ENCODE data around the gene ADRA2C. TPM values are rescaled to one million over a fixed set of nuclear protein-coding genes. Genes with fewer than 3 reads are reported as not detected.

Gene ADRA2C
- polyA plus RNA-seq, 2 of the 4 experiments (the other 2 are of a cell fraction): 1.9 to 4.1 TPM

- POLR2A ChIA-PET: no interaction called here
- no peak for ATAC-seq
- Histone ChIP-seq H3K4me3 (no peak overlapping the region), H3K4me1 (no peaks in the 10 kb centered on the region; the same call in 2 of the 3 replicates), H3K27ac (no peak overlapping the region), H3K4me2 (no peak overlapping the region), H3K9me3 (peaks cover 11% of the 10 kb centered on the region; the same call in 2 of the 3 replicates)
- no peak for FAIRE-seq
- TF ChIP-seq GATA3 (IDR thresholded peaks at IDR 0.05; ENCODE audit: borderline replicate concordance): no peak
- DNase-seq (ENCODE audit: low read depth in 1 of 2, low spot score in 1 of 2): no peak
- WGBS (ENCODE audit: missing lambda C conversion rate): 75% methylated on average over 22 of the region's 22 CpGs
- CTCF ChIA-PET: no interaction called here
These were observed 22.0 kb upstream of the ADRA2C start for GRCh38 chr4:3744232-3744631.

GRCh38 chr4:3744901-3745300 lies 21.3 kb upstream of the ADRA2C start:
- 46% methylated on average over 14 of the region's 14 CpGs for WGBS (ENCODE audit: missing lambda C conversion rate)
- no peak for FAIRE-seq

GRCh38 chr4:3745886-3746656 lies 20.1 kb upstream of the ADRA2C start:
- peak; percentile 85 to 90 for ATAC-seq
- 63% methylated on average over 31 of the region's 32 CpGs for WGBS (ENCODE audit: missing lambda C conversion rate)

More at GRCh38 chr4:3744901-3745300, 21.3 kb upstream of the ADRA2C start:
- CTCF ChIA-PET: no interaction called here
- peak overlapping the region; percentile 71; the same call in 2 of the 3 replicates for H3K4me2 ChIP-seq
- H3K4me1 ChIP-seq: no peaks in the 10 kb centered on the region; the same call in 2 of the 3 replicates
- POLR2A ChIA-PET: no interaction called here
- no peak for TF ChIP-seq HES2 (IDR thresholded peaks at IDR 0.05)
- no peak for TF ChIP-seq NR3C1 (IDR thresholded peaks at IDR 0.05)
- TF ChIP-seq RFX5 (IDR thresholded peaks at IDR 0.05): no peak
- no peak for TF ChIP-seq ZNF302 (CRISPR knock-in tag; IDR thresholded peaks at IDR 0.05)
- TF ChIP-seq BHLHE40 (IDR thresholded peaks at IDR 0.05; ENCODE audit: low read depth, low read length): no peak
- no peak for TF ChIP-seq POLR2AphosphoS2 (conservative IDR thresholded peaks at IDR 0.05; ENCODE audit: low read length)
- TF ChIP-seq HOXB13 (CRISPR knock-in tag; IDR thresholded peaks at IDR 0.05; ENCODE audit: low read depth): no peak
- no peak for TF ChIP-seq HOXB5 (CRISPR knock-in tag; IDR thresholded peaks at IDR 0.05)
- no peak for TF ChIP-seq CEBPB (IDR thresholded peaks at IDR 0.05)
- no peak for TF ChIP-seq NPAS2 (CRISPR knock-in tag; IDR thresholded peaks at IDR 0.05; ENCODE audit: borderline replicate concordance)
- TF ChIP-seq ZFP36 (IDR thresholded peaks at IDR 0.05; ENCODE audit: borderline replicate concordance, partially characterized antibody): no peak
- TF ChIP-seq HOXA7 (CRISPR knock-in tag; IDR thresholded peaks at IDR 0.05): no peak
- TF ChIP-seq HDAC2 (IDR thresholded peaks at IDR 0.05): no peak
- no peak for TF ChIP-seq KDM5A (IDR thresholded peaks at IDR 0.05)
- TF ChIP-seq JUNB (IDR thresholded peaks at IDR 0.05): no peak
- no peak for TF ChIP-seq BCL3 (IDR thresholded peaks at IDR 0.05)
- DNase-seq (ENCODE audit: low read depth in 1 of 2, low spot score in 1 of 2): no peak
- H3K9me3 ChIP-seq: peaks cover 11% of the 10 kb centered on the region; the same call in 2 of the 3 replicates
- H3K27ac ChIP-seq: no peak overlapping the region
- ATAC-seq: no peak
- no peak overlapping the region for H3K4me3 ChIP-seq

More at GRCh38 chr4:3745886-3746656, 20.1 kb upstream of the ADRA2C start:
- ChIA-PET CTCF (no interaction called here), POLR2A (interaction anchor here (0.6 kb wide), 2 partner anchors 13 to 16 kb away, joined by 5 to 6 read pairs; no protein-coding TSS in a partner anchor)
- no peak for FAIRE-seq
- Histone ChIP-seq H3K4me3 (peak overlapping the region; percentile 44), H3K4me1 (no peaks in the 10 kb centered on the region; the same call in 2 of the 3 replicates), H3K9me3 (peaks cover 11% of the 10 kb centered on the region; the same call in 2 of the 3 replicates), H3K27ac (peak overlapping the region; percentile 78 to 89), H3K4me2 (peak overlapping the region; percentile 71)
- peak; percentile 40 to 85 for DNase-seq (ENCODE audit: low read depth in 1 of 2, low spot score in 1 of 2)
- TF ChIP-seq MAX (IDR thresholded peaks at IDR 0.05) (0 out of 2 replicates have a peak, but pooled peaks have one; percentile 13), POLR2A (IDR thresholded peaks at IDR 0.05; ENCODE audit: low read length) (peak; percentile 44), CHD2 (IDR thresholded peaks at IDR 0.05; ENCODE audit: low read length, partially characterized antibody) (no peak), HMGXB4 (CRISPR knock-in tag; IDR thresholded peaks at IDR 0.05; ENCODE audit: borderline replicate concordance) (no peak), PBX3 (IDR thresholded peaks at IDR 0.05) (no peak), FOSL2 (IDR thresholded peaks at IDR 0.05) (no peak), FOSL2 (CRISPR knock-in tag; IDR thresholded peaks at IDR 0.05) (peak; percentile 84), CBX2 (IDR thresholded peaks at IDR 0.05; ENCODE audit: borderline replicate concordance, low read depth) (no peak), ZFP36 (IDR thresholded peaks at IDR 0.05; ENCODE audit: borderline replicate concordance, partially characterized antibody) (no peak), ESRRA (IDR thresholded peaks at IDR 0.05; ENCODE audit: borderline replicate concordance, low read length) (no peak), POLR2AphosphoS2 (conservative IDR thresholded peaks at IDR 0.05; ENCODE audit: low read length) (no peak), ATOH8 (CRISPR knock-in tag; IDR thresholded peaks at IDR 0.05; ENCODE audit: low read depth) (no peak)
